Calu3 (cell line): ENCODE data around the gene RBL1. TPM values are rescaled to one million over a fixed set of nuclear protein-coding genes. Genes with fewer than 3 reads are reported as not detected.
"Not testable (repeated sequence)": the region's sequence is repeated elsewhere in the genome, so short reads cannot be mapped to it uniquely, and the experiment has no call there.

Experiments
- BruUV-seq: library from RNA; stranded (reverse); fragments of 400-500 nt; replicated peaks from 2 replicates; lab custom pipeline; 2021; lab: Mats Ljungman, UMichigan
- CTCF ChIA-PET: fragments of 300-600 bp; sonication (Branson Sonifier 250); formaldehyde crosslinking; loops from one replicate; lab custom pipeline; 2022; ENCODE audit warnings: antibody characterized with exemption; lab: Charles Lee
- DNase-seq: peaks from one replicate; pipeline ENCODE4 v3.0.0; 2022
- H3K27ac Mint-ChIP-seq: one replicate; pipeline ENCODE4 v1.8.0; 2022; ENCODE audit warnings: mixed read lengths; ENCODE audit not compliant: unreplicated experiment
- H3K27me3 Mint-ChIP-seq: one replicate; pipeline ENCODE4 v1.8.0; 2022; ENCODE audit warnings: mixed read lengths; ENCODE audit not compliant: unreplicated experiment
- H3K36me3 Mint-ChIP-seq: one replicate; pipeline ENCODE4 v1.8.0; 2022; ENCODE audit warnings: mild to moderate bottlenecking, moderate library complexity, mixed read lengths; ENCODE audit not compliant: insufficient read depth, unreplicated experiment
- H3K4me1 Mint-ChIP-seq: one replicate; pipeline ENCODE4 v1.8.0; 2022; ENCODE audit warnings: mild to moderate bottlenecking, low read depth, mixed read lengths; ENCODE audit not compliant: unreplicated experiment
- H3K4me3 Mint-ChIP-seq: one replicate; pipeline ENCODE4 v1.8.0; 2022; ENCODE audit warnings: mild to moderate bottlenecking, low read depth, moderate library complexity, mixed read lengths; ENCODE audit not compliant: unreplicated experiment
- H3K9me3 Mint-ChIP-seq: one replicate; pipeline ENCODE4 v1.8.0; 2022; ENCODE audit warnings: low read depth, mixed read lengths; ENCODE audit not compliant: unreplicated experiment
- intact Hi-C: fragments of 100-400 bp; cut with micrococcal nuclease; formaldehyde crosslinking; loops from one replicate; pipeline ENCODE4 v1.10.0; 2022; ENCODE audit not compliant: unreplicated experiment
- total RNA-seq: library from RNA; stranded (reverse); gene quantifications from 2 replicates; pipeline ENCODE4 v1.2.3, GENCODE V29; 2022
- TF ChIP-seq, protein P1 (sequence below): fragments of 200-600 bp; IDR thresholded peaks from one replicate; pipeline ENCODE4 v1.8.0; 2022; ENCODE audit warnings: antibody characterized with exemption; ENCODE audit not compliant: unreplicated experiment

Gene RBL1
- total RNA-seq, 1 experiment from 2014 or later, result 21.5 TPM

DNA sequence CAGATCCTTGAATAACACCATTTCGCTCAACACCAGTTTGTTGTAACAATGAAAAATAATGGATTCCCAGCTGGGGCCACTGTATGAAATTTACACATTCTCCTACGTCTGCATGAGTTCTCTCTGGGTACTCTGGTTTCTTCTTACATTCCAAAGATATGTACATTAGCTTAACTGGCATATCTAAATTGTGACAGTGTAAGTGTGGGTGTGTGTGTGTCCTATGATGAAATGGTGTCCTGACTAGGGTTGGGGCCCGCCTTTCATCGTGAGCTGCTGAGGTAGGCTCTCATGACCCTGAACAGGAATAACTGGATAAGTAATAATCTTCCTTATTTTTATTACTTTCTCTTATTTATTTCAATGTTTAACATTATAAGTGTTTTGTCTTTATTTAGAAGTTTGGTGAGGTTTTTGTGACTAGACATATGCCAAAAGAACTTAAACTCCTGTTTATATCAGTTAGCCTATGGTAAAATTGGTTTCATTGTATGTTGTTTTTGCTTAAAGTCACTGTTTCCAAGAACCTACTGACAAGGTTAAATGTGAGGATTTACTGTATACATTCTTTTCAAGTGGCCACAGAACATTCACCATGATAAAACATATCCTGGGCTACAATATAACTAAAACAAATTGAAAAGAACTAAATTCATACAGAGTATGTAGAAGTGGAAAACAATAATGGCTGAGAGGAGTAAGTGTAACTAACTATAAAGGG, 42.4 kb downstream of the RBL1 start:
- Mint-ChIP-seq H3K27ac (no peak overlapping the region), H3K36me3 (peaks cover 34% of the 10 kb centered on the region)
- TF ChIP-seq, protein P1, sequence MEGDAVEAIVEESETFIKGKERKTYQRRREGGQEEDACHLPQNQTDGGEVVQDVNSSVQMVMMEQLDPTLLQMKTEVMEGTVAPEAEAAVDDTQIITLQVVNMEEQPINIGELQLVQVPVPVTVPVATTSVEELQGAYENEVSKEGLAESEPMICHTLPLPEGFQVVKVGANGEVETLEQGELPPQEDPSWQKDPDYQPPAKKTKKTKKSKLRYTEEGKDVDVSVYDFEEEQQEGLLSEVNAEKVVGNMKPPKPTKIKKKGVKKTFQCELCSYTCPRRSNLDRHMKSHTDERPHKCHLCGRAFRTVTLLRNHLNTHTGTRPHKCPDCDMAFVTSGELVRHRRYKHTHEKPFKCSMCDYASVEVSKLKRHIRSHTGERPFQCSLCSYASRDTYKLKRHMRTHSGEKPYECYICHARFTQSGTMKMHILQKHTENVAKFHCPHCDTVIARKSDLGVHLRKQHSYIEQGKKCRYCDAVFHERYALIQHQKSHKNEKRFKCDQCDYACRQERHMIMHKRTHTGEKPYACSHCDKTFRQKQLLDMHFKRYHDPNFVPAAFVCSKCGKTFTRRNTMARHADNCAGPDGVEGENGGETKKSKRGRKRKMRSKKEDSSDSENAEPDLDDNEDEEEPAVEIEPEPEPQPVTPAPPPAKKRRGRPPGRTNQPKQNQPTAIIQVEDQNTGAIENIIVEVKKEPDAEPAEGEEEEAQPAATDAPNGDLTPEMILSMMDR, result no peak

DNA sequence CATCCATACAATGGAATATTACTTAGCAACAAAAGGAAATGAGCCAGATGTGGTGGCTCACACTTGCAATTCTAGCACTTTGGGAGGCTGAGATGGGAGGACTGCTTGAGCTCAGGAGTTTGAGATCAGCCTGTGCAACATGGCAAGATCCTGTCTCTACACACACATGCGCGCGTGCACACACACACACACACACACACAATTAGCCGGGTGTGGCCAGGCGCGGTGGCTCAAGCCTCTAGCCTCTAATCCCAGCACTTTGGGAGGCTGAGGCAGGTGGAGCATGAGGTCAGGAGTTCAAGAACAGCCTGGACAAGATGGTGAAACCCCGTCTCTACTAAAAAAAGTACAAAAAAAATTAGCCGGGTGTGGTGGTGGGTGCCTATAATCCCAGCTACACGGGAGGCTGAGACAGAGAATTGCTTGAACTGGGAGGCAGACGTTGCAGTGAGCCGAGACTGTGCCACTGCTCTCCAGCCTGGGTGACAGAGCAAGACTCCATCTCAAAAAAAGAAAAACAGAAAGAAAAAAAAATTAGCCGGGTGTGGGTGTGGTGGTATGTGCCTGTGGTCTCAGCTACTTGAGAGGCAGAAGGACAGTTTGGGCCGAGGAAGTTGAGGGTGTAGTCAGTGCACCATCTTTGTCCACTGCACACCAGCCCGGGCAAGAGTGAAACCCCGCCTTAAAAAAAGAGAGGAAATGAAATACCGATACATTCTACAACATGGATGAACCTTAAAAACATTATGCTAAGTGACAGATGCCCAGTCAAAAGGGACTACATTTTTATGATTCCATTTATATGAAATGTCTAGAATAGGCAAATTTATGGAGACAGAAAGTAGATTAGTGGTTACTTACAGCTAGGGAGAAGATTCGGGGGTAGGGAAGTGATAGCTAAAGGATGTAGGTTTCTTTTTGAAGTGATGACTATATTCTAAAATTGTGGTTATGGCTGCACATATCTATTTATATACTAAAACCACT, 52.5 kb downstream of the RBL1 start:
- H3K4me3 Mint-ChIP-seq, result no peak overlapping the region
- H3K36me3 Mint-ChIP-seq, result peaks cover 34% of the 10 kb centered on the region
- no peak for DNase-seq
- H3K4me1 Mint-ChIP-seq, result peaks cover 7% of the 10 kb centered on the region
- TF ChIP-seq, protein P1, result no peak
- H3K27me3 Mint-ChIP-seq, result no peaks in the 10 kb centered on the region
- no peak overlapping the region for H3K27ac Mint-ChIP-seq
- peaks cover 2% of the 10 kb centered on the region for H3K9me3 Mint-ChIP-seq
- no TSS peak for BruUV-seq
- CTCF ChIA-PET, result interaction anchor here (0.6 to 0.7 kb wide), 2 partner anchors 208 to 565 kb away, joined by 3 read pairs; no protein-coding TSS in a partner anchor
- intact Hi-C loops, result no loop called here

More for the DNA sequence above, 42.4 kb downstream of the RBL1 start:
- CTCF ChIA-PET, result no interaction called here
- H3K4me1 Mint-ChIP-seq, result no peaks in the 10 kb centered on the region
- intact Hi-C loops, result no loop called here
- H3K9me3 Mint-ChIP-seq, result no peaks in the 10 kb centered on the region
- BruUV-seq, result no TSS peak
- no peak overlapping the region for H3K4me3 Mint-ChIP-seq
- DNase-seq, result no peak
- no peaks in the 10 kb centered on the region for H3K27me3 Mint-ChIP-seq

DNA sequence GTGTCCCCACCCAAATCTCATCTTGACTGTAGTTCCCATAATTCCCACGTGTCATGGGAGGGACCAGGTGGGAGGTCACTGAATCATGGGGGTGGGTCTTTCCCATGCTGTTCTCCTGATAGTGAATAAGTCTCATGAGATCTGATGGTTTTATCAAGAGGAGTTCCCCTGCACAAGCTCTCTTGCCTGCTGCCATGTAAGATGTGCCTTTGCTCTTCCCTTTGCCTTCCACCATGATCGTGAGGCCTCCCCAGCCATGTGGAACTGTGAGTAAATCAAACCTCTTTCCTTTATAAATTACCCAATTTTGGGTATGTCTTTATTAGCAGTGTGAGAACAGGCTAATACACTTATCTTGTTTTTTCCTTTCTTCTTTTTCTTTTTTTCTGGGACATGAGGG, 56.4 kb downstream of the RBL1 start:
- intact Hi-C loops, H3K4me1 Mint-ChIP-seq, H3K4me3 Mint-ChIP-seq, BruUV-seq, CTCF ChIA-PET, DNase-seq, H3K27ac Mint-ChIP-seq, H3K27me3 Mint-ChIP-seq, H3K9me3 Mint-ChIP-seq: not testable (repeated sequence)
- peaks cover 40% of the 10 kb centered on the region for H3K36me3 Mint-ChIP-seq

DNA sequence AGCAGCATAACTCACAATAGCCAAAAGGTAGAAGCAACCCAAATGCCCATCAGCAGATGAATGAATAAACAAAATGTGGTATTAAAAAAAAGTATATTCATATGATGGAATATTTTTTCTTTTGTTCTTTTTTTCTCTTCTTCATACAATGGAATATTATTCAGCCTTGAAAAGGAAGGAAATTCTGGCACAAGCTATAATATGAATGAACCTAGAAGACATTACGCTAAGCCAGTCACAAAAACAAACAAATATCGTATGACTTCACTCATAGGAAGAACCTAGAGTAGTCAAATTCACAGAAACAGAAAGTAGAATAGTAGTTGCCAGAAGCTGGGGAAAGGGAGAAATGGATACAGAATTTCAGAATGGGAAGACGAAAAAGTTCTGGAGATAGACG, 63.7 kb downstream of the RBL1 start:
- no peaks in the 10 kb centered on the region for H3K27me3 Mint-ChIP-seq
- CTCF ChIA-PET, result no interaction called here
- H3K9me3 Mint-ChIP-seq, result no peaks in the 10 kb centered on the region
- TF ChIP-seq, protein P1, result no peak
- no peaks in the 10 kb centered on the region for H3K4me1 Mint-ChIP-seq
- H3K27ac Mint-ChIP-seq, result no peak overlapping the region
- intact Hi-C loops, result no loop called here
- H3K4me3 Mint-ChIP-seq, result no peak overlapping the region
- peaks cover 23% of the 10 kb centered on the region for H3K36me3 Mint-ChIP-seq
- no peak for DNase-seq
- no TSS peak for BruUV-seq
